HG02852 (cell line): ENCODE measurements around the gene ARPC5.
A peak's percentile ranks its signal among the peaks of the same experiment; 100 is the strongest.
"Not testable (repeated sequence)": the region's sequence is repeated elsewhere in the genome, so short reads cannot be mapped to it uniquely, and the experiment has no call there.

ENCODE experiments used
- ATAC-seq: cut with Tn5 transposase; IDR thresholded peaks from one replicate; pipeline ENCODE4 v1.9.1; 2021; ENCODE audit warnings: mild to moderate bottlenecking, moderate library complexity; ENCODE audit not compliant: unreplicated experiment

Gene ARPC5

DNA sequence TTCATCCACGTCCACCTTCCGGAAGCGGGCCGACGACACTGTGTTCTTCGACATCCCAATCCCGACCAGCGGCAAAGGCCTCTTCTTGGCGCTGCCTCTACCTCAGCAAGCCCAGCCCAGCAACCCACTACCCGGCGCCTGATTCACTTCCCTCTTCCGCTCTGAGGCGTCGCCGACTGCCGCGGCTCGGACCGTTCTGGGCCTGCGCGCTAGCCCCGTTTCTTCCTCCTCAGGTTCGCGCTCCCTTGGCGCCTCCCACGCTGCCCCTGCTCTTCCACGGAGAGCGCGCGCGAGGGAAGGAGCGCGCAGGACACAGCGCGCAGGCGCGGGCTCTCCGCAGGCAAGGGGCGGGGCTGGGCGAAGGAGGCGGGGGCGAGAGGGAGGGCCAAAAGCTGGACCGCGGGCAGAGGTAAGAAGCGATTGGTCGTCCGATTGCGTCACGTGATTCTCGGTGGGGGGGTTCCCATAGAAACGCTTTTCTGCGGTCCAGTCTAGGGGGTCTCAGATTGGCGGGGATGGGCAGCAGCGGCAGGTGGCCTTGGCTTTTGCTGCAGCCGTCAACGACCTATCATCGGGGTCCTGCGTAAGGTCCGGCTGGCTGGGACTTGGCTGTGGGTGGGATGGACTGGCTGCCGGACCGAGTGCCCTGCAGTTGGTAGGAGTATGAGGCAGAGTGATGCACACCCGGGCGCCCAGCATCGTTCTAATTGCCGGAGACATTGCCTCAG, at the start of gene ARPC5:
Gene ARPC5 (minus strand): TSS at position 178 of the 728 bp plus-strand sequence. CDS start 124 bp downstream, at position 54.
- peak; percentile 77 for ATAC-seq

DNA sequence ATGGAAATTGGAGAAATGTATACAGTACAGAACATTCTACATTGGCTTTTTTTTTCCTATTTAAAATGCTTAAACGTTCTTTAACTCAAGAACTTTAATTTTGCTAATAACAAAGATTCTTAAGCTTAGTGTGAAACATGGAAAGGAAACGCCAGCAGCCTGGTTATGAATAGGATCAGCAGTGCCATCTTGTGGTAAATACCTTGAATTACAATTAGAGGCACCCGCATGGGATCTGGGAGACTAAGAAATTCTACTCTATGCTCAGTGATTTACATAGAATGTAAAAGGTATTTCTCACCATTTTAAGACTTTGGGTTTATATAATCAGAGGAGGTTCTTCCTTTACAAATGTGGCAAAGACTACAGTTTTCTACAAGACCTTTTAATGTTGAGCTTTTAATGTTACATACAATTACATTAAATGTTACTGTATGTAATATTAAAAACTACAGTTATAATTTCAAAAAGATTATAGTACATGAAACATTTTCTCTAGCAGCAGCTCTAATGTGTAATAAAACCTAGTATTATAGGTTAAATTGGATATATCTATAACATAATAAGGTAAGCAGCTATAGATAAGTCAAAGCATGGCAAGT, 49.6 kb upstream of the ARPC5 start:
- ATAC-seq = no peak

DNA sequence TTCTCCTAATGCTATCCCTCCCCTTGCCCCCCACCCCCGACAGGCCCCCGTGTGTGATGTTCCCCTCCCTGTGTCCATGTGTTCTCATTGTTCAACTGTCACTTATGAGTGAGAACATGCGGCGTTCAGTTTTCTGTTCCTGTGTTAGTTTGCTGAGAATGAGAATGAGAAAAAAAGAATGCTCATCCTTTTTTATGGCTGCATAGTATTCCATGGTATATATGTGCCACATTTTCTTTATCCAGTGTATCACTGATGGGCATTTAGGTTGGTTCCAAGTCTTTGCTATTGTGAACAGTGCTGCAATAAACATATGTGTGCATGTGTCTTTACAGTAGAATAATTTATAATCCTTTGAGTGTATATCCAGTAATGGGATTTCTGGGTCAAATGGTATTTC, 43.8 kb upstream of the ARPC5 start:
- not testable (repeated sequence) for ATAC-seq

DNA sequence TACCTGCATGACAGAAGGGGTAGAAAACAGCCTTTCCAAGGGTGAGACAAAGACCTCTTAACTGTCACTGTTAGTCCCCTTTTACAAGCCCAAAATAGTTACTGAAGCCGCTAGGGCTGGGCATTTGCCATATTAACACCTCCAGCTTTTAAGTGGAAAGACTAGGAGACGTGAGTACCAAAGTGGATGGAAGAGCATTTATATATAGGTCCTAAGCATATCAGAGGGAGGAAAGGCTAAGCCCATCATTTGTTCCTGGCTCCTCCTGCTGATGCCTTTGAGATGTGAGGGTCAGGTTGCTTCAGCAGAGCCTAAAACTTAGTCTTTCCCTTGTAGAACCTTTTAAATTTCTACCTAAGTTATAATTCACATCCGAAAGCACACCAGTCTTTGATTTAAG, 43.2 kb upstream of the ARPC5 start:
- ATAC-seq = no peak

DNA sequence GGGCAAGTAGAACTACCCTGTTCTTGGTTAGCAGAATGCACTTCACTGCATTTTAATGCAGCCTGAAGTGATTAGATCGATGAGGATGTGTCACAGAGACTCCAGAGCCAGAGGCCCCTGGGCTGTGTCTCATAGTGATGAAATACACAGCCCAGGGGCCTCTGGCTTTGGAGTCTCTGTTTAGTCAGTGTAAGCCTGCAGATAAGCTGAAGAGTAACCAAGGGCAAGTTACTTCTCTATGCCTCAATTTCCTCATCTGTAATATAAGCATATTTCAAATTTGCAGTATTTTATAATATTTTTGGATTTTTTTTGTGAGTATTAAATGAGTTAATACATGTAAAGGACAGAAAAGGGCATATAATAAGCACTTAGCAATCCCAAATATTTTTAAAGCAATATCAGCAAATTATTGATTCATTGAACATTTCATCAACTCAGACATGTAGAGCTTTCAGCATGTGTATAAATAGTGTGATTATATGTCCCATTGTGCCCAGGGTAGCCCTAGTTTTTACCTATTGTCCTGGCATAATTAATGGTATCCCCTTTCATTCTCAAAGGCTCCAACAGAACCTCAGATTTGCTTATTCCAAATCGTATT, 41.1 kb upstream of the ARPC5 start:
- no peak for ATAC-seq

DNA sequence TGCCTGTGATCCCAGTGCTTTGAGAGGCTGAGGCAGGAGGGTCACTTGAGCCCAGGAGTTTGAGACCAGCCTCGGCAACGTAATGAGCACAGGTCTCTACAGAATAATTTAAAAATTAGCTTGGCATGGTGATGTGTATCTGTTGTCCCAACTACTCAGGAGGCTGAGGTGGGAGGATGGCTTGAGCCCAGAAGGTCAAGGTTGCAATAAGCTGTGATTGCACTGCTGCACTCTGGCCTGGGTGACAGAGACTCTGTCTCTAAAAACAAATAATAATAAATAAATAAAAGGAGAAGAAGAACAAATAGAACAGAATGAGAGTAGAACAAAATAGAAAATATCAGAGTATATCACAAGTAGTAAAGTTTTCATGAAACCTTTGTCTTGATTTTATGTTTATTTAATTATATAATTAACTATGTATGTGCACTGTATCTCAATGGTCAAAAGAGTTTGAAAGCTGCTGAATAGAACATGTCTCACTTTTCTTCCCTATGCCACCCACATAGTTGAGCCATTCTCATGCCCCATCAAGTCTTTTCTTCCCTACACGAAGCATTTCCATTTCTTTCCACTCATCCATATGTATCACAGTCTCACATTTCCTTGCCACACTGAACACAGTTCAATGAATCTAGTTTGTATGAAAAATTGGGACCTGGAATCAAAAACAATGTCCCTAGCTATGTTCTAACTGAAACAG, 40.5 kb upstream of the ARPC5 start:
- no peak for ATAC-seq

DNA sequence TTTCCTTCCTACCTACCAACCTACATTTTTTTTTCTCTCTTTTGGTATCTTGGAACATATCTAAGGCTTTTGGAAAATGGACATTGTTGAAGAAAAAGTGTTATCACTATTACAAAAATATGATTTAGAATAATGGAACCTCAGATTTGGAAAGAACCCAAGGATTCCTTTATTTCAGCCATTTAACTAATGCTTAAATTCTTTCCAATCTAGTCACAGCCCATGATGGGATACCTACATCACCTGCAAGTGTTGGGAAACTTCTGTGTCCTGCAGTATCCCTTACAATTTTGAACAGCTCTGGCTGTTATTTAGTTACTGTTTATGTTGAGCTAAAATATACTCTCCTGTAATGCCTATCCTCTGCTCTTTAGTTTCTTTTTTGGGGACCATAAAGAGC, 39.8 kb upstream of the ARPC5 start:
- ATAC-seq = no peak

DNA sequence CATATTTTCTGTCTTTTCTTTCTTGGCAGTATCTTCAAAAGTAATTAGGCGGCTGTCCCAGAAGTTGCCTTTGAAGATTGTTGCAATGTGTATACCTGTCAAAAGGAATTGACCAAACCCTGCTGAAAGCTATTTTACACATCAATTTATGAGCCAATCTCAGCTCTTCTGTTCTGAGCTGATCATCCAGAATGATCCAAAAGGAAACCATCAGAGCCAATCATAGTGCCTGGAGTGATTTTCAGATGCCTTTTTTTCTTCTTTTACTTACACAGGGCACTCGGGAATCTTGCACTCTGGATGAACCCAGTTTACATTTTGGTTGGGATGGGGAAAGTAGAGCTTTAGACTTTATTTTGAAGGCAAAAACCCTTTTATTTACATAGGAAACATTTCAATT, 39.3 kb upstream of the ARPC5 start:
- no peak for ATAC-seq

DNA sequence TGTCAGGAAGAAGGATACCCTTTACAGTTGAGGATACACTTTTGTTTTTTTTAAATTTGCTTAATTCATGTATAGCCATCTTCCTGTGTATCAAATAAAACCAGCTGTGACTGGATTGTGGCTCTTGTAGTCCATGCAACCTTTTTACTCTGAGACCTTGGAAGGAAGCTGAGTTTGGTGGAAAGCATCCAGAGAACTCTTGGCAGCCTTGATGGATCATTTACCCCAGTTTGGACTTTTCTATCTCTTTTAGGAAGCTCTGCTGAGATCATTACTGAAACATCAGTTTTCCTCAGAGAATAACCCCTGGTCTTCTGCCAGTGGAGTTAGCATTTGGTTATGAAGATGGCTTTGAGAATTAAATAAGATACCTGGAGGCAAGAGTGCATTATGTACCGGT, 38.8 kb upstream of the ARPC5 start:
- no peak for ATAC-seq

DNA sequence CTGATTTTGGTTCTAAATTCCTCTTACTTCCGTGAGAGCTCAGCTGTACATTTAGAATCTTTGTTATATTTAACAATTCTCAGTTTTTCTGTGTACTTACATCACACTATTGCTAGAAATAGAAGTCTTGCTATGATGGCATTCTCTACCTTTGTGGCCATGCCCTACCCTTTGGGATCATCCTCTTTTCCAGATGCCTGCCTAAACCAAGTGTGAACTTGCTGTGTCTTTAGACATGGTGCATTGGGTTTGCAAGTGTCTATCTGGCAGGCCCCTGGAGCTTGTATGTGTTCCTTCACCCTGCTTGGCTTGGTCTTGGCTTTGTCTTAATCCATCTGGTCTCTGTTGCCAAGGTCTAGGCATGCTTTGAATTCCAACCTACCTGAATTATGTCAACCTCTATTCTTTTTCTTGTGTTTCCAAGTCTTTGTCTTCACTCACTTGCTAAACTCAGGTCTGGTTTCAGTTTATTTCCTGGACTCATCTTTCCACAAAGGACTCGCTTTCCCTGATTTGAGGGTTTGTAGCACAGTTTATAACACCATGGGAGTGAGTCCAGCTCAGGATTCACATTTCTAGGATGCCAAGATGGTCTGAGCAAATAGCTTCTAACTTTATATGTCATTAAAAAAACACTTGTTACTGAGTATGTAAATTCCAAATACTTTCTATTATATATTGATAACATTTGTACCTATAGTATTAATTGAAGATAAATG, 38.2 kb upstream of the ARPC5 start:
- no peak for ATAC-seq

DNA sequence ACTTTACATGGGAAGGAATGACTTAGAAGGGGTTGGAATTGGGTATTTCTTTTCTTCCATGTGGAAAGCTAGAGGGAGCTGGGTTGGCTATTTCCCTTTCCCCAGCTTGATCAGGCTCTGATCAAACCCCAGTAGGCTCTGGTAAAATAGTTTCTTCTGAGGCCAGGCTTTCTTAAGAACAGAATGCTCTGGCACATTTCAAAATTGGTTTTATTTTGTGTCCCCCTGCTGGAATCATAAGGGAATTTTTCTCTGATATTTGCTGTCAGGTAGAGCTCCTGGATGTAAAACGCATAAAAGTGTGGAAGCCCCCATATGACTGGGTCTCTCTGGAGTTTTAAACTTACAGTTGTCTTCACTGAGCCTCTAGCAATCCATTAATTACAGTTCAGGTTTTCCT, 34.6 kb upstream of the ARPC5 start:
- ATAC-seq = no peak

DNA sequence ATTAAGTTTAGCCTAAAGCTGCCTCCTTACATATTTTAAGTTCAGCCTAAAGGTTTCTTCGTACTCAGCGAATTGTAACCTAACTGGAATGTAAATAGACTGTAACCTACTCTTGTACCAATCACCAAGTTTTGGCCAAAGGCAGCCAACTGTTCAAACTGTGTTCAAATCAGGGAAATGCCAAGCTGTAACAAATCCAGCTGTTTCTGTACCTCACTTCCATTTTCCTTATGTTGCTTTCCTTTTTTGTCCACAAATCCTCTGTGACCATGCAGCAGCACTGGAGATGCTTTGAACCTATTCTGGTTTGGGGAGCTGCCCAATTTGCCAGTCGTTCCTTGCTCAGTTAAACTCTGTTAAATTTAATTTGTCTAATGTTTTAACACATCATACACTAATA, 20.8 kb upstream of the ARPC5 start:
- ATAC-seq = no peak

DNA sequence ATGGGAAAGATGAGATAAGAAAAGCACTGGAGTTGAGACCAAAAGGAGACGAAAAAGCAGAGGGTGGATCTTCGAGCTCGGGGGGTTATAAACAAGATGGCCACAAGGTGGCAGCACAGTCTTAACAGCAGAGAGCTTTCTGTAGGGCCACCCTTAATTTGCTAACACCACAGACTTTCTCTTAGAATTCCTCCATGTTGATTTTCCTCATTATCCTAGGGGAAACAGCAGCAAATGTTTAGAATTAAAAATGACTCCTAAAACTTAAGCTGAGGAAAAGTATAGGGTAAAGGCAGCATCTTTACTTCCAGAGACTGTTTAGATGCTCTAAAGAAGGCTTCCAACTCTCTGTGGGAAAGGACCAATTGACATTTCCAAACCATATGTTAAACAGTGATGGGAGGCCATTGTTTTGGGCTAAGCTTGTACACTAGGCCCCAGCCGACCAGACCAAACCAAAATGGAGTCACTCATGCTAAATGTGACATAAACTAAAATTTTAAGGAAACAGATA, 20.0 kb upstream of the ARPC5 start:
- ATAC-seq = peak; percentile 55

DNA sequence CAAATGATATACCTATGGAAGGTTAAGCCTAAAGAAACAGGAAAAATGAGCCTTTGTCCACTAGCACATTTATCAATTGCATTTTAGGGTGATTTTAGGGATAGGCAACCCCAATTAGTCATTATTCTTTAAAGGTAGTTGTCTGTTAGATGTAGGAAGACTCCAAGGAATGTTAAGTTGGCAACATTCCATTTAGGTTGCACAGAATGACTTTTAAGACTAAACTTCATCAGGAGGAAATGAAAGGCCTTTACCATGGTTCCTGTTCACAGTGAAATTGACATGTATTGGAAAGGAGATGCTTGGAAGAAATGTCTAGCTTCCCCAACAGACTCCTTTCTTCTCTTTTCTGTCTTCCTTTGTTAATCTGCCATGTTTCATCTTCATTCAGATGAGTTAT, 19.1 kb upstream of the ARPC5 start:
- ATAC-seq = no peak

DNA sequence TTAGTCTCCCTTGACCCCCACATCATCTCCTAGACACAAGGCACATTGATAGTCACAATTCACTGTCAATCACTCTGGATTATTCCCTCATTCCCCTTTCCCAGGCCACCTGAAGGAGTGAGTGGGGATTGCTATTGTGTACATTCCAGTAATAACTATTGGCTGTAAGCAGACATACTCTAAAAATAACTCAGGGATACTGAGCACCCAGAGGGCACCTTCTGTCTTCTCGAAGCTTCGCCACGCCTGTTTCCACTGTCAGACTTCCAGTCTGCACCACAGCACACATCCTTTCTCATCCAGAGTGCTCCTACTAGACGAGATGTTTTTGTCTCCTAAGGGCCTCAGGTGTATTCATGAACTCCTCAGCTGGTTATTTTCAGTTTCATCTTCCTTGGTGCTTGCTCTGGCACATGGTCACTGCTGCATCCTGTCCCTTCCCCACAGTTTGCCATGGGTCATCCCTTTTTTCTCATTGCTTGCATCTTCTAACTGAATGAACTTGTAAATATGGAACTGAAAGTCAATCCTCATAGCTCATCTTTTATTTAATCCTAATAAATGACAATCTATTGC, 18.4 kb upstream of the ARPC5 start:
- no peak for ATAC-seq

DNA sequence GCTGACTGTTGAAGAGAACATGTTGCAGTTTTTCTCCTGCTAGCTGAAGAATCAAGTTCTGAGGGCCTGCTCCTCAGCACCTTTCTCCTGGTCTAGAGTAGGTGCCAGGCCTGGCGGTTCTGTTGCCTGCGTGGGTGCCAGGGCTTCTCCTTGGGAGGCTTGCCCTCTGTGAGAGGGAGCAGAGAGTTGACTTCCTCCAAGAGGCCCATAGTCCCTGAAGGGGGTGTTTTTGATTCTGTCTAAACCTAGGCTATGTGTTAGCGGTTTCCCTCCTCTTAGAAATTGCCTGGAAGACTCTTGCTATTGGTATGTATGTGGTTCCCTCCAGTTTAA, 17.8 kb upstream of the ARPC5 start:
- ATAC-seq = no peak

DNA sequence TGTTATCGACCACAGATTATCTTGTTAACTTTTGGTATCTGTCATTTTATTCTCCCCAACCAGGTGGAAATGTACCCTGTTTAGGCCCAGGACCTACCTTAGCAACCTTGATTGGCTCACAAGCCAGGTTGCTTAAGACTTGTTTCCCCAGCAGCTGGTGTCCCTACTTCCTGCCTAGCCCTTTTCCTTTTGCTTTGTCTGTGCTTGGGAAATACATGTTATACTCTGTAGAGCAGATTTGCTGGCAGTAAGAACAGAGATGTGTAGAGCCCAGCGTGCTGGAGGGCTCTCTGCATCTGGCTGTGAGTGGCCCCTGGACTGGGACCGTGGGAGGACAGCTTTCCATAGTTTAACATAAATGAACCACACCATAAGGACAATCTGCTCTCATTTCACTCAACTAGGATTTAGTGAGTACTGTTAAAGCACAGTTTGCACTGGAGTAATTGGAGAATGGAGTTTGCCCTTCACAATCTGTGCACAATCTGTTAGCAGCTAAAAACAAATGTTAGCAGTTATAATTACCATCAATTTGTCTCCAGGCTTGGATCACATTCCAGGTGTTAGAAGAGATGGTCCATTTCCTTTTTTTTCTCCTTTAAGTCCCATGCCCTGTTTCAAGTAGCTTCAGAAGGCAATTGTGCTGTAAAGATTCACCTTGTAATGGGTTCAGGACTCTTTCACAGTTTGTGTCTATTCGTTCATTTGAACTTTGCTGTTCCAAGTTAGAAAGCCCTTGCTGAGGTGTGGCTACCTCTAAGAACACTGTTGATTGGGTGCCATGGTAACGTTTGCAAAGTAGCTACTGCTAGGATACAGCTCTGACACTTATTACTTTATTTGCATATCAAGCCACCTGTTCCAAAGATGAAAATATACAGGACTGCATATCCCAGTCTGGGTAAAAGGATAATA, 17.2 kb upstream of the ARPC5 start, which contains the start of gene APOBEC4:
Gene APOBEC4 (minus strand): TSS at position 770 of the 915 bp plus-strand sequence. CDS start 4,535 bp downstream, outside the sequence.
- peak; percentile 8 for ATAC-seq

DNA sequence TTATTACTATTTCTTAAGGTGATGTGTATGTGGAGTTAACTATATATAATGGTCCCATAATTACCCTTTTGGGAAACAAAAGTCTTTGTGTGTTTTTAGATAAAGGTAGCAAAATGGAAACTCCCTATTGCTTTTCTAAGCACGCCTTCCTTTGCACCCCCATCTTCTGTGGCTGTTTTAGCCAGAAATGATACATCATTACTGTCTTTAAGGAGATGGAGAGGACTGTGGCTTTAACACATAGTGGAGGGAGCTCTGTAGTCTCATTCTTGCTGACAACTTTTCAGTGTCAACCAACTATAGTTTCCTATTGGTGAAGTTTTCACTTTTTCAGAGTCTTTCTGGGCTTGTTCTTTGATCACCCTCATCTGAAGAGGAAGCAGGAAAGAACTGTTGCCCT, 16.5 kb upstream of the ARPC5 start:
- peak; percentile 56 for ATAC-seq

DNA sequence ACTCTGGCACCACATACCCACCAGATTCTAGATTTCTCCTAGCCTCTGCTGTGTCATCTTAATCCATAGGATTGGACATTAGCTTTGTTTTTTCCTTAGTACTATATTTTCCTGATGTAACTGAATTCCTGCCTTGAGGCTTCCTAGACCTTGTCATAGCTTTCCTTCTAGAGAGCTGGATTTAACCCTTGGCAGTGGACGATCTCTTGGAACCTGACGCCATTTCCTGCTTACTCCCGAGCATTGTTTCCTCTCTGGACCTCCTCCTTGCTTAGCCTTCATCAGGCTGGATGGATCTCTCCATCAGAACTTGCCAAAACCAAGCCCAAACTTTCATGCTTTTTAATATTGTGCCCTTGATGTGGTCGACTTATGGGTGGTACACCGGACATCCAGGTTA, 16.0 kb upstream of the ARPC5 start:
- no peak for ATAC-seq

DNA sequence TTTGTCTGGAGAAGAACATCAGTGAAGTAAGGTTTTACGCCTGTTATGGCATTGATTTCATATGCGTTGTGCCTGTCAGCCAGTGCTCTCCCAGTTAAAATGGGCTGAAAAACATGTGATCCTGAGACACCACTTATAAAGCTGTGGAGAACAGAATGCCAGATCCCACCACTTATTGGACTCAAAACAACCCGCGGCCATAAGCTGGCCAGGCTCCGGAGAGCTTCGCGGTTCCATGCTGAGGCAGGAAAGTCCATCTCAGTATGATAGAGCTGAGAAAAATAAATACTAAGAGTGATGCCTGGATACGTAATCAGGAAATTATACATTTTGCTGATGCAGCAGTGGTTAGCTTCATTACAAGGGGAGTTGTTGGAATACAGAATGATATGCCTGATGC, 12.5 kb upstream of the ARPC5 start:
- no peak for ATAC-seq
